ENCODE results near the gene CYTH3. TPM values are rescaled to one million over a fixed set of nuclear protein-coding genes. Genes with fewer than 3 reads are reported as not detected.

Gene CYTH3
- total RNA-seq, 1 donor, result 89.4 TPM

DNA sequence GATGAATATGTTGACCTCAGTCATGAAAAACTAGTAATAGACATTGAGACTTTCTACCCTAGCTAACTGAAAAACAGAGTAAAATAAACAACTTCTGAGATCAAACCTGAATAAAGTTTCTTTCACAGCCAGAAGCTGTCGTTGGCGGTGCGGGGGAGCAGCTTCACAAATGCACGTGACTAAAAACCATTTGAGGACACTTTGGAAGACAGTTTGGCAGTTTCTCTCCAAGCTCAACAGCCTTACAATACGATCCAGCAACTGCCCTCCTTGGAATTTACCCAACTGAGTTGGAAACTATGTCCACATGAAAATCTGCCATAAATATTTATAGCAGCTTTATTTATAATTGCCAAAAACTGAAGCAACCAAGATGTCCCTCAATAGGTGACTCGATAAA lies 63.1 kb downstream of the CYTH3 start:
- no peak overlapping the region for H3K4me3 ChIP-seq (ENCODE audit: insufficient read depth, low read length)
- no peak for DNase-seq (ENCODE audit: insufficient read length, low spot score, missing footprints)
- H3K4me2 ChIP-seq (ENCODE audit: insufficient read depth, low read length), result no peak overlapping the region
- H3K79me2 ChIP-seq (ENCODE audit: insufficient read depth, low read length), result peaks cover 88% of the 10 kb centered on the region
- H3K4me1 ChIP-seq (ENCODE audit: insufficient read depth, low read length), result peaks cover 10% of the 10 kb centered on the region
- peaks cover 32% of the 10 kb centered on the region for H4K20me1 ChIP-seq (ENCODE audit: insufficient read depth, low read length)
- no peak overlapping the region for H3K27ac ChIP-seq (ENCODE audit: low read depth, low read length)
- H3K36me3 ChIP-seq (ENCODE audit: insufficient read depth, low read length), result no peaks in the 10 kb centered on the region
- H2AFZ ChIP-seq (ENCODE audit: low read length), result no peak overlapping the region
- H3K9me3 ChIP-seq (ENCODE audit: low read depth, low read length), result no peaks in the 10 kb centered on the region
- H3K27me3 ChIP-seq (ENCODE audit: insufficient read depth, low read length), result no peaks in the 10 kb centered on the region
- TF ChIP-seq, protein P1, sequence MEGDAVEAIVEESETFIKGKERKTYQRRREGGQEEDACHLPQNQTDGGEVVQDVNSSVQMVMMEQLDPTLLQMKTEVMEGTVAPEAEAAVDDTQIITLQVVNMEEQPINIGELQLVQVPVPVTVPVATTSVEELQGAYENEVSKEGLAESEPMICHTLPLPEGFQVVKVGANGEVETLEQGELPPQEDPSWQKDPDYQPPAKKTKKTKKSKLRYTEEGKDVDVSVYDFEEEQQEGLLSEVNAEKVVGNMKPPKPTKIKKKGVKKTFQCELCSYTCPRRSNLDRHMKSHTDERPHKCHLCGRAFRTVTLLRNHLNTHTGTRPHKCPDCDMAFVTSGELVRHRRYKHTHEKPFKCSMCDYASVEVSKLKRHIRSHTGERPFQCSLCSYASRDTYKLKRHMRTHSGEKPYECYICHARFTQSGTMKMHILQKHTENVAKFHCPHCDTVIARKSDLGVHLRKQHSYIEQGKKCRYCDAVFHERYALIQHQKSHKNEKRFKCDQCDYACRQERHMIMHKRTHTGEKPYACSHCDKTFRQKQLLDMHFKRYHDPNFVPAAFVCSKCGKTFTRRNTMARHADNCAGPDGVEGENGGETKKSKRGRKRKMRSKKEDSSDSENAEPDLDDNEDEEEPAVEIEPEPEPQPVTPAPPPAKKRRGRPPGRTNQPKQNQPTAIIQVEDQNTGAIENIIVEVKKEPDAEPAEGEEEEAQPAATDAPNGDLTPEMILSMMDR (IDR thresholded peaks at IDR 0.05; ENCODE audit: extremely low read depth, low read depth, low read length), result no peak

DNA sequence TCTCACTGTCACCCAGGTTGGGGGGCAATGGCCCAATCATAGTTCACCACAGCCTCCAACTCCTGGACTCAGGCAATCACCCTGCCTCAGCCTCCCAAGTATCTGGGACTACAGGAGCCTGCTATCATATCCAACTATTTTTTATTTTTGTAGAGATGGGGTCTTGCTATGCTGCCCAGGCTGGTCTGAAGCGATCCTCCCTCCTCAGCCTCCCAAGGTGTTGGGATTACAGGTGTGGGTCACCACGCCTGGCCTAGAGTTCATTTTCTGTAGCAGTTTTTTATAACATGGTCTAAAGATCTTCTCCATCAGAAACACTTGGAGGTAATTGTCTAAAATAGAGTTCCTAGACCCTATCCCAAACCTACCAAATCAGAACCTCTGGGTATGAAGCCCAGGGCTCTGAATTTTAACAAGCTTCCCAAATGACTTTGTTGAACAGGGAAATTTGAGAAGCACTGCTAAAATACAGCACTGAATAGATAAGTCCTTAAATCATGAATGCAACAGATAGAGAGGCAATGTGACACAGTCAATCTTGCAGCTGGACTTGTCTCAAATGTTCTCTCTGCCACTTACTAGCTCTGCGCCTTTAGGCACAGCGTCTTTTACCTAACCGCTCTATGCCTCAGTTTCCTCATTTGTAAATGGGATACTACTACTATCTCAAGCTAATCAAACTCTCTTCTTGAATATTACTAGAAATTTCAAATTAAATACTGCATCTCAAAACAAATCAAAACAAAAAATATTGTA lies 63.7 kb downstream of the CYTH3 start:
- H3K79me2 ChIP-seq (ENCODE audit: insufficient read depth, low read length), result peaks cover 89% of the 10 kb centered on the region
- no peak for DNase-seq (ENCODE audit: insufficient read length, low spot score, missing footprints)
- no peak overlapping the region for H3K4me3 ChIP-seq (ENCODE audit: insufficient read depth, low read length)
- no peaks in the 10 kb centered on the region for H3K27me3 ChIP-seq (ENCODE audit: insufficient read depth, low read length)
- H3K27ac ChIP-seq (ENCODE audit: low read depth, low read length), result no peak overlapping the region
- no peak overlapping the region for H2AFZ ChIP-seq (ENCODE audit: low read length)
- H3K4me1 ChIP-seq (ENCODE audit: insufficient read depth, low read length), result peaks cover 10% of the 10 kb centered on the region
- peaks cover 34% of the 10 kb centered on the region for H4K20me1 ChIP-seq (ENCODE audit: insufficient read depth, low read length)
- H3K36me3 ChIP-seq (ENCODE audit: insufficient read depth, low read length), result no peaks in the 10 kb centered on the region
- TF ChIP-seq, protein P1 (IDR thresholded peaks at IDR 0.05; ENCODE audit: extremely low read depth, low read depth, low read length), result no peak
- H3K9me3 ChIP-seq (ENCODE audit: low read depth, low read length), result no peaks in the 10 kb centered on the region
- no peak overlapping the region for H3K4me2 ChIP-seq (ENCODE audit: insufficient read depth, low read length)

DNA sequence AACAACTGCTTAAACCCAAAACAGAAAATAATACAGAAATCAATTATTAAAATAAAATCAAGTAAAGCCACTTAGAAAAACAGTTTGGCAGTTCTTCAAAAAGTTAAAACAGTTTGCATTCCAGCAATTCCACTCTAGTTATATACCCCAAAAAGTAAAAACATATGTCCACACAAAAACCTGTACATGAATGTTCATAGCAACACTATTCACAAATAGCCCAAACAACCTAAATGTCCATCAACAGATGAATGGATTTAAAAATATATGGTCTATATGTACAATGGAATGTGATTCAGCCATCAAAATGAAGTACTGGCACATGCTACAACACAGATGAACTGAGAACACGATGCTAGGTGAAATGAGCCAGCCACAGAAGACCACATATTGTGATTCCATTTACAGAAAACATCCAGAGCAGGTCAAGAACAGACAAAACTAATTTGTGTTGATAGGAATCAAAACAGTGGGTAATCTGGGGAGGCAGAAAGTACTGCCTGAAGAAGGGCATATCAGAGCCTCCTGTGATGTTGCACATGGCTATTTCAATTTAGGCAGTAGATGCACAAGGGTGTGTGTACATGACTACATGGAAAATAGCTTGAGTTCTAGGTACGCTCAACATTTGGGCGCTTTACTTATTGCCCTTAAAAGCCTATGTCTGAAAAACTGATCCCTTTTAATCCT lies 66.3 kb downstream of the CYTH3 start:
- no peaks in the 10 kb centered on the region for H3K36me3 ChIP-seq (ENCODE audit: insufficient read depth, low read length)
- no peak overlapping the region for H3K4me3 ChIP-seq (ENCODE audit: insufficient read depth, low read length)
- peaks cover 13% of the 10 kb centered on the region for H3K4me1 ChIP-seq (ENCODE audit: insufficient read depth, low read length)
- DNase-seq (ENCODE audit: insufficient read length, low spot score, missing footprints), result no peak
- no peaks in the 10 kb centered on the region for H3K27me3 ChIP-seq (ENCODE audit: insufficient read depth, low read length)
- H3K79me2 ChIP-seq (ENCODE audit: insufficient read depth, low read length), result peaks cover 92% of the 10 kb centered on the region
- H3K4me2 ChIP-seq (ENCODE audit: insufficient read depth, low read length), result peak overlapping the region; percentile 20
- no peaks in the 10 kb centered on the region for H3K9me3 ChIP-seq (ENCODE audit: low read depth, low read length)
- no peak overlapping the region for H2AFZ ChIP-seq (ENCODE audit: low read length)
- no peak overlapping the region for H3K27ac ChIP-seq (ENCODE audit: low read depth, low read length)
- TF ChIP-seq, protein P1 (IDR thresholded peaks at IDR 0.05; ENCODE audit: extremely low read depth, low read depth, low read length), result no peak
- peaks cover 36% of the 10 kb centered on the region for H4K20me1 ChIP-seq (ENCODE audit: insufficient read depth, low read length)

DNA sequence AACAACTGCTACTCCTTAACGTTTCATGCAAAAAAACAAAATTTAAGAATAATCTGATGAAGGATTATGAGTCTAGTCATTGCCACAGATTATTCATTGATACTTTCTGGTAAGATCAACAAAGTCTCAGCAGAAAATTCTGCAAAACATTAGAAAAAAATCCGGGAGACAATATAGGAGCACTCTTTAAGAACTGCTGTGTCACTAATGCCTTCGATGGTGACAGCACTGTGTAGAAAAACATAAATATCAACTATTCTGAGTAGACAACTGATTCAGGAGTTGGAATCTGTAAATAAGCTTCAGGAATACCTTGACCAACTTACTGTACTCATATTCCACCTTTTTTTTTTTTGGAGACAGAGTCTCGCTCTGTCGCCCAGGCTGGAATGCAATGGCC lies 69.0 kb downstream of the CYTH3 start:
- peaks cover 34% of the 10 kb centered on the region for H4K20me1 ChIP-seq (ENCODE audit: insufficient read depth, low read length)
- H3K27ac ChIP-seq (ENCODE audit: low read depth, low read length), result no peak overlapping the region
- no peaks in the 10 kb centered on the region for H3K9me3 ChIP-seq (ENCODE audit: low read depth, low read length)
- H3K4me2 ChIP-seq (ENCODE audit: insufficient read depth, low read length), result no peak overlapping the region
- TF ChIP-seq, protein P1 (IDR thresholded peaks at IDR 0.05; ENCODE audit: extremely low read depth, low read depth, low read length), result no peak
- no peak for DNase-seq (ENCODE audit: insufficient read length, low spot score, missing footprints)
- peaks cover 93% of the 10 kb centered on the region for H3K79me2 ChIP-seq (ENCODE audit: insufficient read depth, low read length)
- H3K4me3 ChIP-seq (ENCODE audit: insufficient read depth, low read length), result no peak overlapping the region
- no peak overlapping the region for H2AFZ ChIP-seq (ENCODE audit: low read length)
- no peaks in the 10 kb centered on the region for H3K27me3 ChIP-seq (ENCODE audit: insufficient read depth, low read length)
- H3K36me3 ChIP-seq (ENCODE audit: insufficient read depth, low read length), result no peaks in the 10 kb centered on the region
- H3K4me1 ChIP-seq (ENCODE audit: insufficient read depth, low read length), result peaks cover 13% of the 10 kb centered on the region

Data from osteoblast (primary cell).